Prostate gland (tissue), 2 donors: ENCODE results near the gene LAMA4.

ENCODE experiments used
- CTCF ChIP-seq, 4 experiments: fragments of 200-600 bp in 2 of 4; fragments of 450-650 bp in 2 of 4; sonication (generic) in 2 of 4; IDR thresholded peaks; 1 replicate in 3 of 4; 2 replicates in 1 of 4; pipeline ENCODE4 v1.5.1; 2016 to 2019; ENCODE audit warnings: antibody characterized with exemption in 4 of 4, mild to moderate bottlenecking in 2 of 4, moderate library complexity in 2 of 4
- POLR2A ChIP-seq: fragments of 450-650 bp; IDR thresholded peaks from one replicate; pipeline ENCODE4 v1.6.1; 2016; ENCODE audit warnings: antibody characterized with exemption, mild to moderate bottlenecking
- POLR2AphosphoS5 ChIP-seq: sonication (generic); formaldehyde crosslinking; IDR thresholded peaks from one replicate; pipeline ENCODE4 v1.6.1; 2017; ENCODE audit warnings: antibody characterized with exemption

GRCh38 chr6:112253841-112254816 is at the start of gene LAMA4:
- TF ChIP-seq POLR2AphosphoS5 (peak; percentile 37), CTCF (IDR thresholded peaks at IDR 0.05) (no peak), POLR2A (peak; percentile 45)
